Measurements from ENCODE around the gene POGZ.
"Not testable (repeated sequence)": the region's sequence is repeated elsewhere in the genome, so short reads cannot be mapped to it uniquely, and the experiment has no call there.

POGZ gene

DNA sequence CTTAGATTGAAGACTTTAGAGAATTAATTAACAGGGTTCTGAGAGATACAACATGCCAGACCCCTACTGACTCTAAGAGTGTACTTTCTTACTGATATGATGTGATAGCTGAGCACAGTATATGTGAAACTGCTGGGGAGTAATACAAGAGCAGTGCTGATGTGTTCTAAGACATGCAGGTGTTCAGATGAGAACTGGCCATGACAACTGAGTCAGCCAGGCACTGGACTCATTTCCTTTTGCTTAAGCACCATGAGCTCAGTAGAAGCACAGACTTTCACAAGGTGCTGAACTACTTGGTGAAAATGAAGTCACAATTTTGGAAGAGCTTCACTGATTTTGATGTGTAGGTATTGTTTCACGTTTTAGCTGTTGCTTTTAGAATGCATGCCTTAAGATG, 15.9 kb upstream of the POGZ start:
- no peak for DNase-seq

DNA sequence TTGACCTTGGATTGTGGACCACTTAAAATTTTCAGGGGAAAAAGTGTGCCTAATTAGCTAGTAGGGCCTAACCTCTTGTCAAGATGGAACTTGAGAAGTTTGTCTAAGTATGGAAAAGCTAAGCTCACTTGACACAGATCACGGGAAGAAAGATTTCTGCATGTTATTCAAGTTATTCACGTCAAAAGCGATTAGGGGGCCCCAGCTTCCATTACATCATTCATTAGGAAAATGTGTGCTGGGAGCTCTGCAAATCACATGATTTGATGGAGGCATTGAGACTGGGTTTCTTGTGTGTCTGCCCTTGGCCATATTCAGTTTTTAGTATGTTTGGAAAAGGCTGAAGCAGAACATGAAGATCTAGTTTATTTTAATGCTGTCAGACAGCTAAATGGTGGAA, 15.5 kb upstream of the POGZ start:
- no peak for DNase-seq

DNA sequence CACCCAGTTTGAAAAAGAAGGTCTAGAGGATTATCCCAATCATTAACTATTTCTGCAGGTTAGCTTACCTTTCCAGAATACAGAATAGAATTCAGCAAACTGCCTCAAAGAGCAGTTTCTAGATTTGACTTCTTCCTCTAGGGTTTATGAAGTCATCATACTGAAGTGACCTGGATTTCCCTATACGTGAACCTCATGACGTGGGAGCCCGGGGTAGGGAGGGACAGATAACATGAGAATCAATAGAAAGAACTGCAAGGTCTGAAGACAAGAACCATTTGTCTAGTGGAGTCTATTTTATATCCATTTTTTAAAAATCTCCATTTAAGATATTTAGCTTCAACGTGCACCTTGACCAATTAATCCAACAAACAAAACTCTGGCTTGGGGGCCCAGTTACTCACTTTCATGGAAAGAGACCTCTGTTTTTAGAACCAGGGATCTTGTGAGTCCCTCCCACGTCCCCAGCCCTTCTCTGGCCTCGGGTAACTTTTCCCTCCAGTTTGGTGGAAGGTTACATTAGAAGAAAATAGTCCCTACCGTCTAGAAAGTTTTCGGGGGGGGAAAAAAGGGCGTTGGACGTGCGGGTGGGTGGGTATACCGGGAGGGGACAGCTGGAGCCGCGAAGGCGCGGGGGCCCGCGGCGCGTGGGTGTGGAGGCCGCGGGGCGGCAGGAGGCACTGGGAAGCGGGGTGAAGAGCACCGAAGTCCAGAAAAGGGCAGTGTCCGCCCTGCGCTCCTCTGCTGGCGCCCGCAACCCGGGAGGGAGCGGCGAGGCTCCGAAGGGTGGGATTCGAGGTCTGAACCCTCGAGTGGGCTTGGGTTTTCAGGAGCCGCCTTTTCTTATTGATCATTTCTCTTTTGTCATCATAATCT, 13.8 kb upstream of the POGZ start:
- peak; percentile 84 for DNase-seq

DNA sequence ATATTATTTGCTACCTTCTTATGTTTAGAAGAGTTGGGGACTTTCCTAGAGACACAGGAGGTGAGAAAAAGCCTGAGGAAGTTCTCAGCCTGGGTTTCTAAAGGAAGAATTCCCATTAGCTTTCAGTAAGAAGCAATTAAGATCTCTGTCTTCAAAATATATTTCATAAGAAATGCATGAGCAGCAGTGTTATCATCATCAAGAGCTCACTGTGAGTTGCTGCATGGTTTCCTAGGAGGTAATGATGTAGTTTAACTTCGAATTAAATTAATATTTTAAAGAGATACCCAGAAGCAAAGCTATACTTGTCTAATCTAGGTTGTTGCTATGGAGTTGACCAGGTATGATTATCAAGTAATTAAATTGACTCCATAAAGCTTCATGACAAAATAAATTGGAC, 5.7 kb upstream of the POGZ start:
- DNase-seq, result no peak

DNA sequence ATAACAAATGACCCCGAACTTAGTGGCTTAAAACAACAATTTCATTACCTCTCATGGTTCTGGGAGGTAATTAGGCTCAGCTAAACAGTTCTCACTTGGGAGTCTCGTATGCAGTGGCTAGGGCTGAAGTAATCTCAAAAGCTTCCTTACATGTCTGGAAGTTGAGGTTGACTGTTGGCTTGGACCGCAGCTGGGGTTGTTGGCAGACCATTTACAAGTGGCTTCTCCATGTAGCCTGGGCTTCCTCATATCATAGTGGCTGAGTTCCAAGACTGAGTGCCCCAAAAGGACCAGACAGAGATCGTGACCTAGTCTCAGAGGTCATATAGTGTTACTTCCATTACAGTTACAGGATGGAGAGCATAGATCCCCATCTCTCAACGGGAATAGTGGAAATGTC, 2.4 kb upstream of the POGZ start:
- DNase-seq, result no peak

DNA sequence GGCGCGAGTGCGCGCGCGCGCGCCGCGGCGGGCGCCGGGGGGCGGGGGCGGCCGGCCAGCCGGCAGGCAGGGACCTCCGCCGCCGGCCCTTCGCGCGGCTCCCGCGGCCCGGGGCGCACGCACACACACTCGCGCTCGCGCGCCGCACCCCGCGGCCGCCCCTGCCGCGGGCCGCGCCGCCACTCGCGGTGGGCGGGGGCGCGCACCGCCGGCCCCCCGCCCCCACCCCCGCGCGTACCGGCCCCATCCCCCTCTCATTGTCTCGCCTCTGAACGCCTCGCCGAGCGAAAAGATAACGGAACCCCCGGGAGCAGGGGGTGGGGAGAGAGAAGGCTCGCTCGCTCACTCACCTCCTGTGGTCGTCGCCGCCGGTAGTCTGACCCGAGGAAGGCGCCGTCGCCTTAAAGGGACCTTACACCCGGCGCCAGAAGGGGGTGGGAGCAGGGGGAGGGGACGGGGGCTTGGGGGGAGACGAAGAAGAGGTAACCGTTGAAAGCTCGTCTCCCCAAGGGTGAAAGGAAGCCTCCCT, 428 bp downstream of the POGZ start:
- DNase-seq, result peak; percentile 81

DNA sequence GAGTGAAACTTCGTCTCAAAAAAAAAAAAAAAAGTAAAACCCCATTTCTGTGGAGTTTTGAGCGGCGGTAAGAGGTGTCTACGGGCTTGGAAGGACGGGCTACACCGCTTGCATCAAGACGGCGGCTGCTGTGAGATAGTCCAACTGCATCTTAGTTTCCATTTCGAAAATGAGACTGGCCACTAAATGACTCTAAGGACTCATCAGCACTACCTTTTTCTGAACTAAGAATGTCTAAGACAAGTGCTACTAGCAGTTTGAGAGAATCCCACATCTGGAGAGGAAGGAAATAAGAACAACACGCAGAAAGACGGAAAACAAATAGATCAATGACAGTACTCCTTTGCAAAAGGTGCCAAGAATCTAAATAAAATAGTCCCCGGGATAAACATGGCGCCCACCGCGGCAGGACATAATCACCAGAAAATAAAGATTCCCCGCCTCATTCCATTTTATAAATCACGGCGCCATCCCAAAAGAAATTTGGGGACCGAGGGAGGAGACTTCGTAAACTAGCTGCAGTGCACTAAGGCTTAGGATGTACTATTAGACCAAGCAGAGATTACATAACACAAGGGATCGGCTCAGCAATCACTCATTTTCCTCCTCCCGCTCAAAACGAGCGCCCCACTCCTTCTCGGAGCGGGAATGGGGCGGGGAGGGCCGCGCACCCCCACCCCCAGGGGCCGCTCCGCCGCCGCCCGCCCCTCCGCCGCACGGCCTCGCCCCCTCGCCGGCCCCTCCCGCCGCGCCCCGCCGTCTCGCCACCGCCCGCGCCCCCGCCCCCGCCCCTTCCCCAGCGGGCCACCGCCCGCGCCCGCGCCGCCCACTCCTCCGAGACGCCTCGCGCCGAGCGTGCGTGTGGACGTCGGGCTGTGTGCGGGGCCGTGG, 1.1 kb downstream of the POGZ start:
- peak; percentile 82 for DNase-seq

DNA sequence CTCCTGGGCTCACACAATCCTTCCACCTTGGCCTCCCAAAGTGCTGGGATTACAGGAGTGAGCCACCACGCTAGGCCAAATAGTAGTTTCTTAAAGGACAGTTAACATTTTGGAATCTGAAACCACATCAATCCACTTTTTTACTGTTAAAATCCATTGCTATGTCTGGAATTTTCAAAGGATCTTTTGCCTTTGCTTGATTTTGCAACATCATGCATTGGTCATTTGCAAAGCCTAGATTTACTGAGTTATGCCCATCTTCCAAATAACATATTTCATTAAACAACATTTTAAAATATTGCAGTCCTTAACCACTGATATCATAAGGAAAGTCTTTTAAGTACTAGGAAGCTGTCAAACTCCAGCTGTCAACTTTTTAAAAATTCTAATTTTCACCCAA, 3.3 kb downstream of the POGZ start:
- DNase-seq, result no peak

DNA sequence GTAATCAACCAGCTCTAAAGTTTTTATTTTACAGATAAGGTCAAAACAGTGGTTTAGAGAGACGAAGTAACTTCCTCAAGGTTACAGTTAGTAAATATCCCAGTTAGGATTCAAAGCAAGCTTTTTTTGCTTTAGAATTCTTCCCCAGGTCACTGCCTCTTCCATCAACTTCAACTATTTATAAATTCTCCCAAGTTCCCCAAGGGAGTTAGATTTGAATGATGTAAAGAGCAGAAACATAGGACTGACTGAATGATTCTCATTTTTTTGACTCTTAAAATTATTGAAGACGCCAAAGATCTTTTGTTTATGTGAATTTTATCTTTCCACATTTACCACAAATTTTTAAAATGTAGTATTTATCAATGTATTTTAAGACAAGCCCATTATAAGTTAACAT, 4.1 kb downstream of the POGZ start:
- no peak for DNase-seq

DNA sequence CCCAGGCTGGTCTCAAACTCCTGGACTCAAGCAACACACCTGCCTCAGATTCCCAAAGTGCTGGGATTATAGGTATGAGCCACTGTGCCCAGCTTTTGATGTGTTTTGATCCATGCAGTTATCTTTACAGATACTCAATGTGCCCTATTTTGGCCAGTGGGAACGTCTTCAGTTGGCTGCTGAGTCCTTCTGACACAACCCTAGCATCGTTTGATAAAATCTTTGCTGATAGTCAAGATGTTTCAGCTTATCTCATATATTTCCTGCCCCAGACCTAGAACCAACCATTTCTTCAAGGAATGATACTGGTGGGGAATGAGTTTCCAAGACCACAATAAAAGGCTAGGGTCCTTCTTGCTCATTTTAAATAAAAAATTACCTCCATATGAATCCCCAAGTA, 11.6 kb downstream of the POGZ start:
- no peak for DNase-seq

DNA sequence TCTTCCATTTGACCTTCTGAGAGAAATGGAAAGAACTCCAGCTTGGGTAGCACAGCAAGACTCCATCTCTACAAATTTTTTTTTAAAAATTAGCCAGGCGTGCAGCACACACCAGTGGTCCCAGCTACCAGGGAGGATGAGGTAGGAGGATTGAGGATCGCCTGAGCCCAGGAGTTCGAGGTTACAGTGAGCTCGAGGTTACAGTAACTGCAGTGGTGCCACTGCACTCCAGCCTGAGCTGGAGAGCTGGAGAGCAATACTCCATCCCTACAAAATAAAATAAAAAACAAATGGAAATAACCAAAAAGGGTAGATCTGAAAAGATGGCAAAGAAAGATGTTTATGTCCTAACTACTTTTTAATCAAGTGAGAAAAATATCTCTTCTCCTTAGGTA, 14.5 kb downstream of the POGZ start:
- DNase-seq, result no peak

DNA sequence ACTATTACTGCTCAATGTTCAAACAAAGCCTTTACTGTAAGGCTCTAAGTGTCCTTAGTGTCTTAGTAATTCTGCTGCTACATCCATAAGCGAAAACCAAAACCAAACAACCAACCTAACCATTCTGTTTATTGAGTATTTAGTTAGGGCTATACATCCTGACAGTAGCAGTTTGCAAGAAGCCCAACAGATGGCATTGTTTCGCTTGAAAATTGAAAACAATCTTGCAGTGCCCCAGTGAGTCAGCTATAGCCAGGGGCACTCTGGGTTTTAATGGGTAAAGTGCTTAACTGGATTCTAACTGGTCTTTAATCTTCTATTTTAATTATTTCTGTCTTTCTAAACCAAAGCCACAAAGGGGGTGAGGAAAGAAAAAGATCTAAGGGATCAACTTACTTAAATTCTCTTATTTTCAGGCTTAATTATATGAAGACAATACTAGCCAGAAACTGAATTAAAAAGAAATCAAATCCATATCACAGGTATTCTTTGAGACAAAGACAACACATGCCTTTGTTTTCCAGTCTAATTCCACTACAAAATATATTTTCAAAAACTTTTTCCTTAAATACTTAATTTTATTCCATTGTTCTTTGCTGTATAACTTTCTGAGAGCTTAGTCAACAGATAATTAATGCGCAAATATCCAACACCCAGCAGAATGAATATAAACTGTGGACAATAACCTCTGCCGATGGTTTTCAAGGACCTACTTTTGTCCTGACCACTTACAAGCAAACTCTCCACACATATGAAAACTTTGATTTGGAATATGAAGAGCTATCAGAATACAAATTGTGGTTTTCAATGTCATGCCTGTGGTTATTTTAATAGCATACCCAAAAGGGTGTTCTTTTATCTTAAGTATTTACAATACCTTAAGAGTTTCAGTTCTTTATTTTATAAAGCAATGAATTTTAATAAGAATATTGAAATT, 15.2 kb downstream of the POGZ start:
- peak; percentile 91 for DNase-seq

DNA sequence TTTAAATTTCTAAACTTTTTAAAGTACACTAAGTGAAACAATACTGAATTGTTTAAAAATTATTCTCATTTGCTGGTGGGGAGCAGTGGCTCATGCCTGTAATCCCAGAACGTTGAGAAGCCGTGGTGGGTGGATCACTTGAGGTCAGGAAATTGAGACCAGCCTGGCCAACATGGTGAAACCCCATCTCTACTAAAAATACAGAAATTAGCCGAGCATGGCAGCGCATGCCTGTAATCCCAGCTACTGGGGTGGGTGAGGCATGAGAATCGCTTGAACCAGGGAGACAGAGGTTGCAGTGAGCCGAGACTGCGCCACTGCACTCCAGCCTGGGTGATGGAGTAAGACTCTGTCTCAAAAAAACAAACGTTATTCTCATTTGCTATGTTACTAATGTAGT, 21.9 kb downstream of the POGZ start:
- DNase-seq, result not testable (repeated sequence)

DNA sequence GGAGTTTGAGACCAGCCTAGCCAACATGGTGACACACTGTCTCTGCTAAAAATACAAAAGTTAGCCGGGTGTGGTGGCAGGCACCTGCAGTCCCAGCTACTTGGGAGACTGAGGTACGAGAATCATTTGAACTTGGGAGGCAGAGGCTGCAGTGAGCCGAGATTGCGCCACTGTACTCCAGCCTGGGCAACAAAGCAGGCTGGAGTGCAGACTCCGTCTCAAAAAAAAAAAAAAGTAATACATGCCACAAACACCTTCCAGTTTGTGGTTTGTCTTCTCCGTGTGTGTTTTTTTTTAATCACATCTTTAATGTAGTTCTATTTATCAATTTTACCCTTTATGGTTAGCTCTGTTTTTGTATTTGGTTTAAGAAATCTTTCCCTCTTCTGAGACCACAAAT, 22.3 kb downstream of the POGZ start:
- no peak for DNase-seq

DNA sequence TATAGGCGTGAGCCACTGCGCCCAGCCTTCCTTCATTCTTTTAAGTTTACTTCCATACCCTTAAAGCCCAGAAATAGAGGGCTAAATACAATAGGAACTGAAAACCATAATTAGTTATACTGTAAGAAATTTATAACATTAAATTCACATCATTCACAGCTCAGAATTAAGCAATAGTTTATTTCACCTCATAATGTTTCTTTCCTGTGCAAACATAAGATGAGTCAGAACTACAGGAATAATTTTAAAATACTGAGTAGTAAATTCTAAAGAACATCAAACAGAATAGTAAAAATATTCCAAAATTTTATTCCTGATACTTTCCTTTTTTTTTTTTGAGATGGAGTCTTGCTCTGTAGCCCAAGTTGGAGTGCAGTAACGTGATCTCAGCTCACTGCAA, 24.1 kb downstream of the POGZ start:
- DNase-seq, result no peak

DNA sequence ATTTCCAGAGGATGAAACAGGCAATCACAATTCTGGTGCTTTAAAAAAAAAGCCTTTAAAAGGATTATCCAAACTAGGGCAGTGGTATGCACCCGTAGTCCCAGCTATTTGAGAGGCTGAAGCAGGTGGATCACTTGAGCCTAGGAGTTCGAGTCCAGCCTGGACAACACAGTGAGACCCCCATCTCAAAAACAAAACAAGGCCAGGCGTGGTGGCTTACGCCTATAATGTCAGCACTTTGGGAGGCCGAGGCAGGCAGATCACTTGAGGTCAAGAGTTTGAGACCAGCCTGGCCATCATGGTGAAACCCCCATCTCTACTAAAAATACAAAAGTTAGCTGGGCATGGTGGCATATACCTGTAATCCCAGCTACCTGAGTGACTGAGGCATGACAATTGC, 25.5 kb downstream of the POGZ start:
- DNase-seq, result not testable (repeated sequence)

DNA sequence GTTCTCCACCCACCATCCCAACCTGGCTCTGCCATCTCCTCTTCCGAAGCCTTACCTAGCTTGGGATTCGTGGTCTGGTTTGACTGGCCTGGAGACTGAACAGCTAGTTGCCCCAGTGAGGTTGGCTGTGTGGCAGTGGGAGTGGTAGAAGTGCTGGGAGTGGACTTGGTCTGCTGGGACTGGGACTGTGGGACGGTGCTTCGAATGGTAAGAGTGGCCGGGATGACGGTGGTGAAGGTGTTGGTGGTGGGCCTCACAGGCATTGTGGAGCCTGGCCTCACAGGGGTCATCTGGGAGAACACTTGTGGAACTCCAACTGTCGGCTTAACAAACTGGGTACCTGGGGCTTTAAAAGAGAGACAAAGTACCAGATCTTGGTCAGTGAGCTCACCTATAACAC, 31.2 kb downstream of the POGZ start:
- DNase-seq, result no peak

DNA sequence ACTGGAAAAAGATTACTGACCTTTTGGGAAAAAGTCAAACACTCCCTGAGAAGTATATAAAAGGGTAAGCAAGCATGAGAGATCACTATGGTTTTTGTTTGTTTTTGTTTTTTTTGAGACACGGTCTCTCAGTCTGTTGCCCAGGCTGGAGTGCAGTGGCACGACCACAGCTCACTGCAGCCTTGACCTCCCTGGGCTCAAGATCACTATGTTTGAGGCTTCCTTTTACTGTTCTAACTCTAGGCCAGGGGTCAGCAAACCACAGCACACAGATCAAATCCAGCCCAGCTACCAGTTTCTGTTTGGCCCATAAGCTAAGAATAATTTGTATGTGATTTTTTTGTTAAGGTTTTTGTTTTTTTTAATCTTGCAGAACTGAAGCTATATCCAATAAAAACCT, 34.2 kb downstream of the POGZ start:
- no peak for DNase-seq

DNA sequence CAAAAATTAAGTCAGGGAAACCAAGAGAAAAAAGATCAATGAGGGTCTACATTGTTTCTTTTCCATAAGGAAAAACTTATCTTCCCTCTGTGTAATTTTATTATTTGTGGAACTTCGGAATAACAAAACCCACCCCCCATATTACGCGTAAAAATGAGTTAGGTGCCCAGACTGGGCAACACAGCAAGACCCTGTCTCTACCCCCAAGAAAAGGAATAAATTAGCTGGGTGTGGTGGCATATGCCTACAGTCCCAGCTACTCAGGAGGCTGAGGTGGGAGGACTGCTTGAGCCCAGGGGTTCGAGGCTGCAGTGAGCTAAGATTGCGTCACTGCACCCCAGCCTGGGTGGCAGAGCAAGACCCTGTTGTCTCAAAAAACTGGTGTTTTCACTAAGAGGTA, 39.5 kb downstream of the POGZ start:
- no peak for DNase-seq

DNA sequence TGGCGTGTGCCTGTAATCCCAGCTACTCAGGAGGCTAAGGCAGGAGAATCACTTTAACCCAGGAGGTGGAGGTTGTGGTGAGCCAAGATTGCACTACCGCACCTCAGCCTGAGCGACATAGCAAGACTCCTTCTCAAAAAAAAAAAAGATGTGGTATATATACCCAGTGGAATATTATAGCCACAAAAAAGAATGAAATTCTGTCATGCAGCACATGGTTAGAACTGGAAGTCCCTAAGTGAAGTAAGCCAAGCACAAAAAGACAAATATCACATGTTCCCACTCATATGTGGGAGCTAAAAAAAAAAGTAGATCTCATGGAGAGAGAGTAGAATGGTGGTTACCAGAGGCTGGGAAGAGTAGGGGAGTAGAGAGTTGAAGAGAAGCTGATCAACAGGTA, 41.2 kb downstream of the POGZ start:
- no peak for DNase-seq

DNA sequence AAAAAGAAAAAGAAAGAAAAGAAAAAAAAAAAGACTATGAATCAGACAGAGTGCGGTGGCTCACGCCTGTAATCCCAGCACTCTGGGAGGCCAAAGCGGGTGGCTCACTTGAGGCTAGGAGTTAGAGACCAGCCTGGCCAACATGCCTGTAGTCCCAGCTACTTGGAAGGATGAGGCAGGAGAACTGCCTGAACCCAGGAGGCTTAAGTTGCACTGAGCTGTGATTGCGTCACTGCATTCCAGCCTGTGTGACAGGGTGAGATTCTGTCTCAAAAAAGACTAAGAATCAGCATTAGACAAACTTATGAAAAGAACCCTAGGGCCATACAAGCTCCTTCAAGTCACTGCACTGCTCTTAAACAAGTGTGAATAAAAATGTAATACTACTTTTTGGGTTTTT, 43.1 kb downstream of the POGZ start:
- no peak for DNase-seq

DNA sequence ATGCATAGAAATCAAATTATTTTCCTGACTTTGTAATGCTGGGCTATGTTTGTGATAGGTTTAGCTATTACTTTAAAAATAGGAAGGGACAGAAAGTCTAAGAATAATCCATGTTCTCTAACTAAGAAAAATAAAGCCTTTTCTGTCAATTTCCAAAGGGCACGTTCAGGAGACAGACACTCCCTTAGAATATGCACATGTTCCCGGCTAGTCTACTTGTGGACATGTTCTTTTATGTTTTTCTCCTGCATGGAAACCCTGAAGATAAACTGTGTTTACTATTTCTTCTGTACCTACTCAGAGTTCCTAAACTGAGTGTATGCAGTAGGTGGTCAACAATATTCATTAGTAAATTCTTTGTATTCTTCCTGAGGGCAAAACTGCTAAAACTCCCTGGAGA, 47.4 kb downstream of the POGZ start:
- no peak for DNase-seq

DNA sequence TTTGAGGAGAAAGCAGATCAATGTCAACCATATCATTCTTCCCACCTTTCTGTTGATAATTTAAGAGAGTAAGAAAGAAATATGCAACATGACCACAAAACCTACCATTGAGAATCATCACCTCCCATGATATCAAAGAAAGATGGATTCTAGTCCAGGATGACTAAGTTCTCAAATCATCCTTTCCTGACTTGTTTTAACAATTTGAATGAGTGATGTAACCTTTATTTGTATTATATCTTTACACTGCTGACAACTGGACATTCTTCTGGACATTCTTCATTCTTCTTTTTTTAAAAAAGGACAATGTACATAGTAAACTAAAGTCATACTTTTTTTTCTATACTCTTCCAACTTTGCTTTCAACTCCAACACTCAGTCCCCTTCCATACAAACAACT, 50.4 kb downstream of the POGZ start:
- DNase-seq, result no peak

All from DMS53 (cell line).